BE2C (cell line): ENCODE measurements around the gene BEND2.

Source experiments
- DNase-seq: peaks from one replicate; pipeline ENCODE4 v3.0.0-alpha.2; 2020
- H3K27me3 ChIP-seq: fragments of 250-450 bp; sonication (Bioruptor Pico); 2 replicates; pipeline ENCODE4 v1.5.1; 2020; ENCODE audit warnings: mild to moderate bottlenecking
- H3K36me3 ChIP-seq: fragments of 250-450 bp; sonication (Bioruptor Pico); 2 replicates; pipeline ENCODE4 v1.5.1; 2020; ENCODE audit warnings: mild to moderate bottlenecking
- H3K4me1 ChIP-seq: fragments of 250-450 bp; sonication (Bioruptor Pico); 2 replicates; pipeline ENCODE4 v1.5.1; 2020
- H3K4me3 ChIP-seq: 2 replicates; pipeline ENCODE4 v1.5.1; 2011; ENCODE audit warnings: low read depth, low read length
- H3K9me3 ChIP-seq: fragments of 250-450 bp; sonication (Bioruptor Pico); 2 replicates; pipeline ENCODE4 v1.5.1; 2020
- CTCF ChIP-seq: IDR thresholded peaks from 2 replicates; pipeline ENCODE4 v1.5.1; 2012; ENCODE audit warnings: mild to moderate bottlenecking, low read depth, low read length

Gene BEND2

GRCh38 chrX:18174209-18174608, 46.5 kb downstream of the BEND2 start:
- no peak for DNase-seq
- H3K27me3 ChIP-seq: no peaks in the 10 kb centered on the region
- no peaks in the 10 kb centered on the region for H3K9me3 ChIP-seq
- TF ChIP-seq CTCF: no peak
- H3K36me3 ChIP-seq: no peaks in the 10 kb centered on the region
- H3K4me1 ChIP-seq: no peaks in the 10 kb centered on the region
- no peak overlapping the region for H3K4me3 ChIP-seq

- Histone ChIP-seq H3K36me3 (no peaks in the 10 kb centered on the region), H3K27me3 (no peaks in the 10 kb centered on the region), H3K4me3 (no peak overlapping the region), H3K4me1 (no peaks in the 10 kb centered on the region), H3K9me3 (no peaks in the 10 kb centered on the region)
- no peak for DNase-seq
- no peak for TF ChIP-seq CTCF
Observed at GRCh38 chrX:18173494-18174180, 47.0 kb downstream of the BEND2 start.

GRCh38 chrX:18172970-18173369, 47.7 kb downstream of the BEND2 start:
- H3K4me3 ChIP-seq: no peak overlapping the region
- no peaks in the 10 kb centered on the region for H3K9me3 ChIP-seq
- DNase-seq: no peak
- H3K27me3 ChIP-seq: no peaks in the 10 kb centered on the region
- no peaks in the 10 kb centered on the region for H3K4me1 ChIP-seq
- H3K36me3 ChIP-seq: no peaks in the 10 kb centered on the region
- no peak for TF ChIP-seq CTCF

DNA sequence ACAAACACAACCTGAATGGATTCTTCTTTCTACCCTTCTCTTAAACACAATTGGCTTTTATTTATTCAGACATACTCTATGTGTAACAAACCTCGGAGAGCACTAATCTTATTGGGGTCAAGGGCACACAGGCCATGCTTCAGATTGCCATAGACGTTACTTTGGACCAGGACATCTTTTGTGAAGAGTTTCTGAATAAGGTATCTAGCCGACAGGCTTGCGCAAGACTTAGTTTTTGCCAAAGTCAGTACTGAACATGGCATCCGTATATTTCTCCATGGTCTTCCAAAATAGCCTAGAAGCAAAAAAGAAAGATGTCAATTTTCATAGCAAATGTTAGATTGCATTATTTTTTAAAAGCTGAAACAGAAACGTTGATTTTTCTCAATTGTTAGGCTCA, 49.8 kb downstream of the BEND2 start:
- Histone ChIP-seq H3K36me3 (no peaks in the 10 kb centered on the region), H3K27me3 (no peaks in the 10 kb centered on the region), H3K9me3 (no peaks in the 10 kb centered on the region), H3K4me1 (no peaks in the 10 kb centered on the region), H3K4me3 (no peak overlapping the region)
- no peak for TF ChIP-seq CTCF
- no peak for DNase-seq

DNA sequence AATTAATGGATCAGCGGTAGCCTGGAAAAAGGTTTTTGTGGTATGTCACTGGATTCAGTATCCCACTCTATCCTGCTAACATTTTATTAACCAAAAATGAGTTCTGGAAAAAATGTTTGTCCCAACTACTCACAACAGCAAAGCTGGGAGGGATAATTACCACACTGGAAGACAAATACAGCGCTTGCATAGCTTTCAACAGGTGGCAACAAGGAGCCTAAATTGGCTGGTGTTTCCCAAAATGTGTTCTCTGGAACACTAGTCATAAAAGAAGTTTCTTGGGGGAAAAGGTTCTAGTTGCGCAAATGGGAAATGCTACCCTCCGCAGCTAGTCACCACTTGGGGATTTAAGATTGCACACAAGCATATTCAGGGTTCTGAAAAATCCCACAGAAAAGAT, 54.6 kb downstream of the BEND2 start:
- H3K4me1 ChIP-seq: no peaks in the 10 kb centered on the region
- no peaks in the 10 kb centered on the region for H3K9me3 ChIP-seq
- no peaks in the 10 kb centered on the region for H3K36me3 ChIP-seq
- TF ChIP-seq CTCF: no peak
- DNase-seq: no peak
- H3K4me3 ChIP-seq: no peak overlapping the region
- no peaks in the 10 kb centered on the region for H3K27me3 ChIP-seq

- no peaks in the 10 kb centered on the region for H3K27me3 ChIP-seq
- no peak for TF ChIP-seq CTCF
- H3K4me1 ChIP-seq: no peaks in the 10 kb centered on the region
- no peak overlapping the region for H3K4me3 ChIP-seq
- H3K9me3 ChIP-seq: no peaks in the 10 kb centered on the region
- no peaks in the 10 kb centered on the region for H3K36me3 ChIP-seq
- DNase-seq: no peak
Observed at GRCh38 chrX:18160369-18160768, 60.3 kb downstream of the BEND2 start.
